HG03045 (cell line): ENCODE data around the gene PEF1.
"Not testable (repeated sequence)": the region's sequence is repeated elsewhere in the genome, so short reads cannot be mapped to it uniquely, and the experiment has no call there.

Experiments used
- ATAC-seq: cut with Tn5 transposase; IDR thresholded peaks from one replicate; pipeline ENCODE4 v1.9.1; 2021; ENCODE audit warnings: mild to moderate bottlenecking, moderate library complexity; ENCODE audit not compliant: unreplicated experiment

The PEF1 gene

DNA sequence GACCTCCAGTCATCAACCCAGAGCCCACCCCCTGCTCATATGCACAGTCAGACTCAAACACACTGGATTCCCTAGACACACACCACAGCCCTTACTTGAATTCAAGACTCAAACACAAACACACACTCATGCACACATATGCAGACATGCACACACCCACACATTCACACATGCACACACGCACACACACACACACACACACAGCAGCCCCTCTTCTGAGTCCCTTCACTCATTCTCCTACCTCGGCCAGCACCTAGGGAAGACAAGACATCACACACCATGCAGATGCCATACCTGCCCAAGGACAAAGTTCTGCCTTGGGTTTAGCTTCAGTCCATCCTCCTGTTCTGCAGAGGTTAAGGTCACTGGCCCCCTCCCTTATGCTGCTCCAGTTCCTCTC is 28.7 kb downstream of the PEF1 start:
- ATAC-seq: no peak

DNA sequence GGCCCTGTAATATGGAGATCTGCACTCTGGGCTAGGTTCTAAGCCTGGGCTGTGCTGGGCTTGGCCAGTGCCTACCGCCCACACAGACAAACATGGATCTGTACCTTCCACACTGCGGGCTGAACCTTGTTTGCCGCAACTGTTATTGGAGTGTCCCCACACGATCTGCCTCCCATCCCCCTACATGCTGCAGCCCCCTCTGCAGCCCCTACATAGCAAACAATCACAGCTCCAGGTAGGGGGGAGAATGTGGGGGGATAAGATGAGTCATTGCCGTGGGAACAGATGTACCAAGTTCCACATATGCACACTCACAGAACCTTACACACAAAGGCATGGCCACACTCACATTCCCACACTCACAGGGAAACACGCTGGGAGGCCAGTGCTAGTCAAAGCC is 29.3 kb downstream of the PEF1 start:
- no peak for ATAC-seq

- no peak for ATAC-seq
These were observed 30.2 kb downstream of the PEF1 start for GRCh38 chr1:31614414-31615005.

DNA sequence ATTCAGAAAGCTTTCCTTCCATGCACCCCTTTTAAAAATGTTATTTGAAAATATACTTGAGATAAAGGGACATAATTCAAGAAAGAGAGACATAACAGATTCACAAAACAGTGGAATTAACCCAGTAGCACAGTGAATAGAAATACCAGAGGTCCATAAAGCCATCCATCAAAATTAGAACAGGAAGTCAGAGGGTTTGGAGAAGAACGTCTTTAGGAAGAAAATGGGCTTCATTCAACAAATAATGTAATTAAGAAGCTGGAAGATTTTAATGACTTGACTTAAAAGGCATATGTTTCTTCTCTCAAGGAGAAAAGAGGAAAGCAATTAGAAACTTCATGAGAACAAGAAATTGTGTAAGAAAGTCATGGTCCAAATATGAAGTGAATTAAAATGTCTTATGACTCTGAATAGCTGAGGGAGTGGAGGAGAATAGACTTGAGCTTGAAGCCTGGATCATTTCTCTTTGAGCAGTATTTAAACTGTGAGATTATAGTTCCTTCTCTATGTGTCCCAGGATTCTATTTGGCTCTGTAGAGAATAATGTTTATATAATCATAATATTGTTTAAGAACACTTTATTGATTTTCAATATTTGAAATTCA is 35.1 kb downstream of the PEF1 start:
- no peak for ATAC-seq

DNA sequence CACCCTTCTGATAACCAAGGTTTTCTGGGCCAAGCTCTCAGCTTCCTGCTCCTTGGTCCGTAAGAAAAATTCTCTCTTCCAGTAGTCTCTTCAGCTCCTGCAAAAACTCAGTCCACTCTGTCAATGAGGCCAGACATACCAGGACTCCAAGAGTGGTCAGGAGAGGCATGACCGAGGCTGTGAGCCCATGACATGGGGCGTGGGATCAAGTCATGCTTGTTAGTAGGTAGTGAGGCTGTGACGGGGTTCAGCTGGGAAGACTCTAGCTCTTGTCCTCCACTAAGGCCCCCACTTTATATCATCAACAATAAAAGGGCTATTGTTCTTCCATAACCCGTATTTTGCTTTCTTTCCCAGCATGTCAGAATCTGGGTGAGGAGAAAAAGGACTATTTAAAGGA is 37.3 kb downstream of the PEF1 start:
- no peak for ATAC-seq

DNA sequence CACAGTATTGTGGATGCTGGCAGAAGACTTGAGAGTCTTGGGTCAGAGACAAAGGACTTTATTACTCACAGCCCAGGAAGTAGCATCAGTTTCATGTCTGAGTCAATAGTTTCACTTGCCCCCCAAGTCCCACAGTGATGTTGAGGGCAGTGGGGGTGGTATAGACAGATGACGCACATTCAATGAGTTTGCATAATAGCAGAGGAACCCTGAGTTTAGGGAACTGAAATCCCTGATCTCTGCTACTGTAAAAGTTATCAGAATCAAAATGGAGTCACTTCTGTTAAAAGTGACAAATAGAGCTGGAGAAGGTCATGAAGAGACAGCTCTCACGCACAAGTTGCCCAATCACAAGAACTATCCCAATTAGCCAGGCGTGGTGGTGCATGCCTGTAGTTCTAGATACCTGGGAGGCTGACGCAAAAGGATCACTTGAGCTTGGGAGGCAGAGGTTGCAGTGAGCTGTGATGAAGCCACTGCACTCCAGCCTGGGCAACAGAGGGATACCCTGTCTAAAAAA is 38.7 kb downstream of the PEF1 start:
- ATAC-seq: peak; percentile 75

GRCh38 chr1:31602081-31602480 is 42.6 kb downstream of the PEF1 start:
- ATAC-seq: no peak

- ATAC-seq: no peak
These were observed 44.0 kb downstream of the PEF1 start for GRCh38 chr1:31600641-31601040.

GRCh38 chr1:31598980-31599379 is 45.7 kb downstream of the PEF1 start:
- no peak for ATAC-seq

DNA sequence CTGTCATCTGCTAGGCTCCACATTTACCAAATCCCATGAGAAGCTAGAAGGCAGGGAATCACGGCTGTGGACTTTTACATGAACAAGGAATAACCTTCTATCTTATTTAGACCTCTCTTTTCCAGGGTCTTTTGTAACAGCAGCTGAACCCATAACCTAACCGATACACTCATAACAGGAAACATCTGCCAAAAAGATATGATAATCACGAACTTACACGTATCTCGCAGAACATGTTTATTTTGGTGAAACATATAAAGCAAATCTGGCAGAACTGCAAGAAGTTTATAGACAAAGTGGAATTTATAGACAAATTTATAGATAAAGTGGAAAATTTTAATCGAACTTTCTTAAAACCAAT is 48.0 kb downstream of the PEF1 start:
- no peak for ATAC-seq

- ATAC-seq: no peak
These were observed 48.6 kb downstream of the PEF1 start for GRCh38 chr1:31595836-31596736.

DNA sequence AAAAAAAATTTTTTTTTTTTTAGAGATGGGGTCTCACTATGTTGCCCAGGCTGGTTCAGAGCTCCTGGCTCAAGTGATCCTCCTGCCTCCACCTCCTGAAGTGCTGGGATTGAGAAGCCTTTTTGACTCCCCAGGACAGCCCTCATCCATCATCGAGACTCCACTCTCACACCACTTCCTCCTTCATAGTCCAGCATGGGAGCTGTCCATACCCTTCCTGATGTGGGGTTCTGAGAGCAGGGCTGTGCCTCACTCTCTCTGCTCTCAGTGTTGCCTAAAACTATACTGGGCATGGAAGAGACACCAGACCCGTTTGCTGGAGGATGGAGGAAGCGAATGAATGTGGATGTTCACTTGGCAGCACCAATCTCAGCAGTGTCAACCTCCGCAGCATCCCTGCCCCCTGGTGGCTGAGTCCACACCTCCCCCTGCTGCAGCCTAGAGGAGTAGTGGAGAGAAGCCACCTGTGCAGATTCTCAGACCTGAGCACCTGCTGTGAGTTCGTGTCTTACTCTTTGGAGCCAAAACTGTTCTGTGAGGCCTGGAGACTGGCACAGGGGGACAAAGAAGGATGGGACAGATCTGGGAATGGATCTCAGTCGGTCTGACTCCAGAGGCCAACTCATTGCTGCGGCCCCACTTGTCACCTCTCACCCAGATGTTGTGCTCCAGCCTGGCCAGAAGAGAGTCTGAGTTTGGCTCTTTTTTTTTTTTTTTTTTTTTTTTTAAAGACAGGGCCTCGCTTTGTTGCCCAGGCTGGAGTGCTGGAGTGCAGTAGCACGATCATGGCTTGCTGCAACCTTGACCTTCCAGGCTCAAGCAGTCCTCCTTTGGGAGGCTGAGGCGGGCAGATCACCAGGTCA is 50.7 kb downstream of the PEF1 start:
- ATAC-seq: peak; percentile 52

GRCh38 chr1:31593136-31593665 is 51.5 kb downstream of the PEF1 start:
- ATAC-seq: no peak

DNA sequence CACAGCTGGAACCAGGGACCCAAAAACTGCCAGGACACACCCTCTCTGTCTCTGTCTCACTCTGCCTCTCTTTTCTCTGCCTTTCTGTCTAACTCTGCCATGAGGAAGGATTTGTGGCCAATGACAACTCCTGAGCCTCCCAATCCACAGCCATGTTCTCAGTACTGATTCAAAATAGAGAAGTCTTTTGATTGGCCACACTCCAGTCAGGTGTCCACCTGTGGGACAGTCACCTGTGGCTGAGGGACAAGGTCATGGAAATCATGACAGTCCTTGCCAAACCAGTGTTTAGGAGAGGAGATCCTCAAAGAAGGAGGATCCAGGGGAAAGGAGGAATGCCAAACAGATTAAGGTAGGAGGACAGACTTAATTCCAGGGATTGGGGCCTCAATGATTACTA is 52.5 kb downstream of the PEF1 start:
- no peak for ATAC-seq

DNA sequence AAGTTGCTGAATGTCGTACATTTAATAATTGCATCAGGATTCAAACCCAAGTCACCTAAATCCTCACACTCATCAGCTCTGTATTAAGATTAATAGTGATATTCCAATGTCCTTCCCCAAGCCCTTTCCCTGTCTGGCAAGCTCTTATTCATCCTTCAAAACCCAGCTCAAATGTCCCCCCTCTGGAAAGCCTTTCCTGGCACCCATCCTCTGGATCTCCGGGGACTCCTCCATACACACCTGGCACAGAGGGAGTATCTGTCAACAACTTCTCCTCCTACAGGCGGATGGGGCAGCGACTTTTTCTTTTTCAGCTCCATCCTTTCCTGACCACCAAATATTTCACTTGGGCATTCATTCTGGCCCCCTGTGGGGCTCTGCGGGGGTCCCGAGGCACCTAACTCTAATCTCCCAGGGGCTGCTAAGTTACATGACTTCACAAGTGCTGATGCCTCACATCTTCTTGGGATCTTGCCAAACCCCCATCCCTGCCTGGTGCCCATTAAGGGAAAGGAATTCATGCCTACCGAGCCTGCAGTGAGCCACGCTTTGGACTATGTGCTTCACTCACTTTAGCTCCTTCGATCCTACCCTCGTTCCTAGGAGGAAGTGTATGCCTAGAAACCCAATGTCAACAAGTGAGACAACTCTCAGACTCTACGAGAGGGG is 53.1 kb downstream of the PEF1 start:
- ATAC-seq: no peak

DNA sequence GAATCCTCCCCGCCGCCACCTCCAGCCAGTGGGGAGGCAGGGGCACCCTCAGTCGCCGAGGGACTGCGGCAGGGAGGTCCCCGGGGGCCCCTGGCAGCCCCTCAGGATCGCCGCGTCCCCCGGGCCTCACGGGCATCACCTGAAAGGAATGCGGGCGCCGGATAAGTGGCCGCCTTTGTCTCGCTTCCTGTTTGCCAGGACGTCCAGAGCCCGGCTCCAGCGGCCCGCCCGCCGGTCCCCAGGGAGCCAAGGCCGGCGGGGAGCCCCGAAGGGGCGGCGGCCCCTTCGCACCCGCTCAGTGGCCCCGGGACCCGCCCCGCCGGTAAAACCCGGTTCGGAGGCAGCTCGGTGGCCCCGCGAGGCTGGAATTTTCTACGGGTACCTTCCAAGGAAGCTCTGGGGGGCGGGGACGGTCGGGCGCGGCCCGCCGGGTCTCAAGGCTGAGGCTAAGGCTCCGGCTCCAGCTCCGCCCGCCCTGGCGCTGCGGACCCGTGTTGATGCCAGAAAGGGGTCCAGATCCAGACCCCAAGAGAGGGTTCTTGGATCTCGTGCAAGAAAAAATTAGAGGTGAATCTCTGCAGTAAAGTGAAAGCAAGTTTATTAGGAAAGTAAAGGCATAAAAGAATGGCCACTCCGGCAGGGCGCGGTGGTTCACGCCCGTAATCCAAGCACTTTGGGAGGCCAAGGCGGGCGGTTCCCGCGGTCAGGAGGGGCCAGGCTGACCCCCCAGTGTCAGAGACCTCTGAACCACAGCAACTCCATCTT is 55.7 kb downstream of the PEF1 start:
- ATAC-seq: no peak

GRCh38 chr1:31587720-31588423 is 56.8 kb downstream of the PEF1 start:
- no peak for ATAC-seq

GRCh38 chr1:31587328-31587699 is 57.4 kb downstream of the PEF1 start:
- not testable (repeated sequence) for ATAC-seq
